Measurements from ENCODE around the gene CBARP.

CBARP gene

DNA sequence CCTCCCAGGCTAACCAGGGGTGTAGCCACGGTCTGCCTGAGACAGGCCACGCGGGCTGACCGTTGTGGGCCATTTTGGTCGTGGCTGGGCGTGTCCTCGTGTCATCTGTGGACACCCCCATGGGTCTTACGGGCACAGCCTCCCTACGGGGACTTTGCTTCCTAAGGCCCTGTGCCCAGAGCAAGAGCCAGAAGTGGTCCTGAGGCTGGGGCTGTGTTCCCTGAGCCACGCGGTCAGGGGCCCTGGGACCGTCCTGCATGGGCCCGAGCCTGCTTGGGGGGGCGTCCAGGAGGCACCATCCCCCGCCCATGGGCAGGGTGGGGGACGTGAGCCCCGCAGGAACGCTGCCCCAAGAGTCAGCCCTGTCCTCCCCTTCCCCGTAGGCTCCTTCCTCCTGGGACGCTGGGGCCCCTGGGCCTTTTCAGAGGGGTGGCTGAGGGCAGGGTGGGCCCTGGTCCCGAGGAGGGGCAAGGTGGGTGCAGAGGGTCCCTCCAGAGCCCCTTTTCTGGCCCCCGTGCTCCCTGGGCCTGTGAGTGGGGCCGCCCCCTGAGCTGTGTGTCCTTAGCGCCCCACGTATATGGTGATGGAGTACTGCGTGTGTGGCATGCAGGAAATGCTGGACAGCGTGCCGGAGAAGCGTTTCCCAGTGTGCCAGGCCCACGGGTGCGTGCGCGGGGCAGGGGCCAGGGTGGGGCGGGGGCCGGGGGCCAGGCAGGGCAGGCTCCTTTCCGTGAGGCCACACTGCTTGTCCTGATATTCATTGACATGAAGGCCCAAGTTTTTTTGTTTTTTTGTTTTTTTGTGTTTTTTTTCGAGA lies 18.8 kb downstream of the CBARP start:
- Histone ChIP-seq H3K9ac (ENCODE audit: insufficient read length) (no peak overlapping the region), H3K27ac (no peak overlapping the region), H3K9me3 (ENCODE audit: low read depth, low read length) (no peaks in the 10 kb centered on the region), H3K4me3 (no peak overlapping the region), H3K36me3 (ENCODE audit: insufficient read depth, low read length) (no peaks in the 10 kb centered on the region; the same call in 1 of the 2 replicates)
- DNase-seq (ENCODE audit: low read depth, low spot score): no peak
- no peak for TF ChIP-seq EZH2 (IDR thresholded peaks at IDR 0.05)
- TF ChIP-seq FOXP2 (optimal IDR thresholded peaks at IDR 0.05; ENCODE audit: control extremely low read depth, extremely low read length, insufficient read depth): no peak
- TF ChIP-seq POLR2AphosphoS5 (IDR thresholded peaks at IDR 0.05; ENCODE audit: borderline replicate concordance, low read depth, low read length): no peak

DNA sequence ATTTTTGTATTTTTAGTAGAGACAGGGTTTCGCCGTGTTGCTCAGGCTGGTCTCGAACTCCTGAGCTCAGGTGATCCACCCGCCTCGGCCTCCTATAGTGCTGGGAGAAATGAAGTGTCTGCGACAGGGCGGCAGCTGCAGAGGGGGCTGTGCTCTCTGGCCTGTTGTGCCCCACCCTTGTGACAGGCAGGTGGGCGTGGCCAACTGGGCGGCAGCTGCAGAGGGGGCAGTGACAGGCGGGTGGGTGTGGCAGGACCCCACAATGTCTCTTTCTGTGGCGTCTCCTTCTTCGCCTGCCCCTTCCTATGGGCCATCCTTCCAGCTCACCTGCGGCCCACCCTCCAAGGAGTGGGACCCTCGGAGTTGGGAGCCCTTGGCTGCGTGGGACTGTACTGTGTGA lies 20.4 kb downstream of the CBARP start:
- TF ChIP-seq FOXP2 (optimal IDR thresholded peaks at IDR 0.05; ENCODE audit: control extremely low read depth, extremely low read length, insufficient read depth) (no peak), EZH2 (IDR thresholded peaks at IDR 0.05) (no peak), POLR2AphosphoS5 (IDR thresholded peaks at IDR 0.05; ENCODE audit: borderline replicate concordance, low read depth, low read length) (no peak)
- Histone ChIP-seq H3K27ac (no peak overlapping the region), H3K36me3 (ENCODE audit: insufficient read depth, low read length) (peaks cover 4% of the 10 kb centered on the region; the same call in 1 of the 2 replicates), H3K4me3 (no peak overlapping the region), H3K9ac (ENCODE audit: insufficient read length) (no peak overlapping the region), H3K9me3 (ENCODE audit: low read depth, low read length) (no peaks in the 10 kb centered on the region)
- DNase-seq (ENCODE audit: low read depth, low spot score): no peak

DNA sequence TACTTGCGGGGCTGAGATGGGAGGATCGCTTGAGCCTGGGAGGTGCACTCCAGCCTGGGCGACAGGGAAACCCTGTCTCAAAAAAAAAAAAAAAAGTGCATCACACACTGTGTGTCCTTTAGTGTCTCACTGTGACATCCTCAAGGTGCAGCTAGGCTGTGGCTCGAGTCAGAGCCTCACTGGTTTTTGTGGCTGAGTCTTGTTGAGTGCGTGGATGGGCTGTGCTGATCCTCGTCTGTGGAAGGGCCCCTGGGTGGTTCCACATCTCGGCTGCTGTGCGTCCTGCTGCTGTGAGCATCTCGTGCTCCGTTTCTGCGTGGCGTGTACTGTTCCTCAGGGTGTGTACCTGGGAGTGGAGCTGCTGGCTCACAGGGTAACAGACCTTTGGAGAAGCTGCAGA lies 21.0 kb downstream of the CBARP start:
- no peak for DNase-seq (ENCODE audit: low read depth, low spot score)
- TF ChIP-seq FOXP2 (optimal IDR thresholded peaks at IDR 0.05; ENCODE audit: control extremely low read depth, extremely low read length, insufficient read depth): no peak
- no peak for TF ChIP-seq EZH2 (IDR thresholded peaks at IDR 0.05)
- TF ChIP-seq POLR2AphosphoS5 (IDR thresholded peaks at IDR 0.05; ENCODE audit: borderline replicate concordance, low read depth, low read length): no peak
- peaks cover 4% of the 10 kb centered on the region; the same call in 1 of the 2 replicates for H3K36me3 ChIP-seq (ENCODE audit: insufficient read depth, low read length)
- H3K9ac ChIP-seq (ENCODE audit: insufficient read length): no peak overlapping the region
- no peak overlapping the region for H3K27ac ChIP-seq
- no peak overlapping the region for H3K4me3 ChIP-seq
- no peaks in the 10 kb centered on the region for H3K9me3 ChIP-seq (ENCODE audit: low read depth, low read length)

DNA sequence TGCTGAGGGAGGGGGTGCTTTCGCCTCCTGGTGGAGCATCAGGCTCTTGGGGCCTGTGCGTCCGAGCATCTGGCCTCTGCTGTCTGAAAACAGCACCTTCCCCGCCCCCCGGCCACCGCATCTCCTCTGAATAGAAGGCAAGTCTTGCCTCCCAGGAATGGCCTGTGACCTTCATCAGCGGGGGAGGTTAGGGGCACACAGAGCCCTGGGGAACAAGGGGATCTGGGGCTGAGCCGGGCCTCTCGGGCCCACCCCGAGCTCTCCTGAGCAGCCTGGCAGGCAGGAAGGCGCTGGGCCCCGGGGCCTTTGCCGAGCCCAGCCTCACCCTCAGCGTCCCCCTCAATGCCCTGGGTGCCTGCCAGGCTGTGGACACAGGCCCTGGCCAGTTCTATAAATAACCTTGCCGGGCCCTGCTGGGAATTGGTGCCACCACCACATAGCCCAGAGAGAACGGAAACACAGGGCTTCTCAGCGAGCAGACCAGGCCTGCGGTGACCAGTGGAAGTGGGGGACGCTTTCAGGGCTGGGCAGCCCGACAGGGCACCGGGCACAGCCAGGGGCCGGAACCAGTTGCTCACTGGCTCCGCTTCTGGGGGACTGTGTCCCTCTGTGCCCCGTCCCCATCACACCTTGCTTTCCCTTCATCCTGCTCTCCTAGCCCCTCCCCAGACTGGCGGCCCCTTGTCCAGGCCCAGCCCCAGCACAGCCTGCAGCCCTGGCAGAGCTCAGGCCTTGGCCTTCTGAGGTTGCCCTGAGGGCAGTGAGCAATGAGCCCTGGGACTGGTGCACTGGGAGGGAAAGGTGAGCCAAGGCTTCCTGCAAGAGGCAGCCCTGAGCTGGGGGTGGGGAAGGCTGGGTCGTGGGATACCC lies 22.7 kb downstream of the CBARP start:
- TF ChIP-seq FOXP2 (optimal IDR thresholded peaks at IDR 0.05; ENCODE audit: control extremely low read depth, extremely low read length, insufficient read depth): no peak
- no peak for TF ChIP-seq EZH2 (IDR thresholded peaks at IDR 0.05)
- no peak for TF ChIP-seq POLR2AphosphoS5 (IDR thresholded peaks at IDR 0.05; ENCODE audit: borderline replicate concordance, low read depth, low read length)
- H3K9ac ChIP-seq (ENCODE audit: insufficient read length): no peak overlapping the region
- H3K36me3 ChIP-seq (ENCODE audit: insufficient read depth, low read length): peaks cover 6% of the 10 kb centered on the region; the same call in 1 of the 2 replicates
- no peaks in the 10 kb centered on the region for H3K9me3 ChIP-seq (ENCODE audit: low read depth, low read length)
- H3K4me3 ChIP-seq: no peak overlapping the region
- H3K27ac ChIP-seq: no peak overlapping the region
- no peak for DNase-seq (ENCODE audit: low read depth, low spot score)

DNA sequence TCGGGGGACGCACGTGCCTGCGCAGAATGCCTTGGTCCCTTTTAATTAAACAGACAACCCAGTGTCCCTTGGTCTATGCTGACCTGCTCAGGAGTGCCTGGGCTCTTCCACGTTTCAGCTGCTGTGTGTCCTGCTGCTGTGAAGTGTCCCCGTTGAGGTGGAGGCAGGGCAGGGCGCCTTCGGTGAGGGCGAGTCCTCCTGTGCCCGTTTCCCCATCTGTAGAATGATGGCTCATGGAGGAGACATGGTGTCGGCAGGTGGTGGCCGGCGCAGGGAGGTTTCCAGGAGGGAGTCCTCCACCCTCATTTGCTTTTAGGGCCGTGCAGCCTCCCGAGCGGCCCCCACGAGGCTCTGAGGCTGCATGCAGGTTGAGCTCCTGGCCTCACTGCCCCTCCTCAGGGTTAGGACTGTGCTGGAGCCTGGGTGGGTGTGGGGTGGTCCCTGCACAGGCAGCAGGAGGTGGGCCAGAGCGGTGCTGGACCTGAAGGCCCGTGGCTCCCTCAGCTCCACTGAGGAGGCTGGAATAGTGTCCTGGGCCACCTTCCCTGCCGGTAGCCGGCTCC lies 23.4 kb downstream of the CBARP start:
- Histone ChIP-seq H3K36me3 (ENCODE audit: insufficient read depth, low read length) (peaks cover 9% of the 10 kb centered on the region; the same call in 1 of the 2 replicates), H3K9ac (ENCODE audit: insufficient read length) (no peak overlapping the region), H3K9me3 (ENCODE audit: low read depth, low read length) (no peaks in the 10 kb centered on the region), H3K4me3 (no peak overlapping the region), H3K27ac (peak overlapping the region; percentile 56; the same call in 1 of the 2 replicates)
- TF ChIP-seq POLR2AphosphoS5 (IDR thresholded peaks at IDR 0.05; ENCODE audit: borderline replicate concordance, low read depth, low read length): no peak
- TF ChIP-seq FOXP2 (optimal IDR thresholded peaks at IDR 0.05; ENCODE audit: control extremely low read depth, extremely low read length, insufficient read depth): no peak
- TF ChIP-seq EZH2 (IDR thresholded peaks at IDR 0.05): no peak
- DNase-seq (ENCODE audit: low read depth, low spot score): no peak

DNA sequence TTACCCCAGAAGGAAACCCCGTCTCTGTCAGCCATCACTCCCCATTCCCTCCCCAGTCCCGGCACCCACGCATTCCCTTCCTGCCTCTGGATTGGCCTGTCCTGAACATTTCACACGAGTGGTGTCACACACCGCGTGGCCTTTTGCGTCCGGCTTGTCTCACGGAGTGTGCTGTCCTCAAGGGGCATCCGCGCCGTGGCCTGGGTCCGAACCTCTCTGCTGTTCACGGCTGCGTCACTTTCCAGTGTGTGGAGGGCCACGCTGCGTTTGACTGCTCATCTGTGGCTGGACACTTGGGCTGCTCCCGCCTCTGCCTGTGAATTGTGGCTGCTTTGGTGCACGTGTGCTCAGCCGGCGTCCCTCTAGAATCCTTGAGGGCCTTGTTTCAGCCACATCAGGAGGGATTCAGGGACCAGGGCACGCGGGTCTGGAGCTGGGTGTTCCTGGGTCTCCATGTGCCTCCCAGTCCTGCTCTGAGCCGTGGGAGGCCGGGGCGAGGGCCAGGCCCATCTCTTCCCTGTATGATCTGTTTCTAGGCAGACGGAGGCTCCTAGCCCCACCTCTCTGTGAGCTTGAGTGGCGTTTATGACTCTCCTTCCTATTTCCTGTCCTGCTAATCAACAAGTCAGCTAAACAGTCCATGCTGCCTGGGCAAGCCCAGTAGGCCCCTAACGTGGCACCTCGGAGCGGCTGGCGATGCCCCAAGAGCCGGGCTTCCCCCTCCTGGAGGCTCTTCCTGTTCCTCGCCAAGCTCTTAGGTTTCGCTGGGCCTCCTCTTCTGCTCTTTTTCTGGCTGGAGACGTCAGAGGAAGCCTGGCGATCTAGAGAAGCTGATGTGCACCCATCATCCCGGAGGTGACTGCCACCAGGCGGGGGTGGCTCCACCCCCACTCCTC lies 24.2 kb downstream of the CBARP start:
- no peak for TF ChIP-seq EZH2 (IDR thresholded peaks at IDR 0.05)
- TF ChIP-seq POLR2AphosphoS5 (IDR thresholded peaks at IDR 0.05; ENCODE audit: borderline replicate concordance, low read depth, low read length): no peak
- no peak for TF ChIP-seq FOXP2 (optimal IDR thresholded peaks at IDR 0.05; ENCODE audit: control extremely low read depth, extremely low read length, insufficient read depth)
- H3K9ac ChIP-seq (ENCODE audit: insufficient read length): peak overlapping the region; percentile 41
- H3K27ac ChIP-seq: peak overlapping the region; percentile 56
- H3K9me3 ChIP-seq (ENCODE audit: low read depth, low read length): no peaks in the 10 kb centered on the region
- H3K4me3 ChIP-seq: no peak overlapping the region
- peaks cover 9% of the 10 kb centered on the region; the same call in 1 of the 2 replicates for H3K36me3 ChIP-seq (ENCODE audit: insufficient read depth, low read length)
- no peak for DNase-seq (ENCODE audit: low read depth, low spot score)

DNA sequence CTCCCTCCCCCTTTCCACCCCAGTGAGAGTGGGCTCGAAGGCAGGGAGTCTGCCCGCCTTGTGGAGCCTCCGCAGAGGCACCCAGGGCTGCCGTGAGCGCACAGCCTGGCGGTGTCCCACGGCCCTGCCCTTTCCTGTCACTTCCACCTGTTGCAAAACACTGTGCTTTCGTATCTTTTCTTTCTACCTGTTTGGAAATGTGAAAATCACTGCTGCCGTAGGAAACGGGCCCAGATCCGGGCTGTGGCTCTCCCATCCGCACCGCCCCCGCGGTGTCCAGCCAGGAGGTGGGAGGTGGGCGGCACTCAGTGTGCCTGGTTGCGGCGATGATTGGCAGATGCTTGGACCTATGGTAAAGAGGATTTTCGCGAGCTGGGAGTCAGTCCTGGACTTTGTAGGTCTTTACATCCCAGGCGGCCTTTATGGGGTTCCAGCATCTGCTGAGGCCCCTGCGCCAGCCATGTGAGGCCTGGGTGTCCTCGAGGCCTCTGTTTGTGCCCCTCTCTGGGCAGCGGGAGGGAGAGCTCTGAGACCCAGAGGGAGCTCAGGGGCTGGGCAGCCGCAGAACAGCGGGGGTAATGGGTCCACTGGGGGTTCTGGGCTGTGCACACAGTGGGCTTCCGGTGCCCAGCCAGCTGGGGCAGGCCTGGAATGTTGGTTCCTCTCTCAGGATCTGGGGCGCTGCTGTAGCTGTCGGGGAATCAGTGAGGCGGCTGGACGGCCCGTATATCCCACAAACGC lies 26.1 kb downstream of the CBARP start:
- TF ChIP-seq EZH2 (IDR thresholded peaks at IDR 0.05) (no peak), FOXP2 (optimal IDR thresholded peaks at IDR 0.05; ENCODE audit: control extremely low read depth, extremely low read length, insufficient read depth) (no peak), POLR2AphosphoS5 (IDR thresholded peaks at IDR 0.05; ENCODE audit: borderline replicate concordance, low read depth, low read length) (no peak)
- Histone ChIP-seq H3K9ac (ENCODE audit: insufficient read length) (no peak overlapping the region), H3K36me3 (ENCODE audit: insufficient read depth, low read length) (peaks cover 9% of the 10 kb centered on the region; the same call in 1 of the 2 replicates), H3K4me3 (no peak overlapping the region), H3K27ac (no peak overlapping the region), H3K9me3 (ENCODE audit: low read depth, low read length) (no peaks in the 10 kb centered on the region)
- no peak for DNase-seq (ENCODE audit: low read depth, low spot score)
